Activated T-cell treated with anti-CD3 and anti-CD28 coated beads for 48 hours (primary cell): ENCODE measurements around the gene ANKRD13B.

ENCODE experiments used
- DNase-seq: peaks from one replicate; pipeline ENCODE4 v3.0.0-alpha.2; 2020; ENCODE audit warnings: low read depth

ANKRD13B gene

DNA sequence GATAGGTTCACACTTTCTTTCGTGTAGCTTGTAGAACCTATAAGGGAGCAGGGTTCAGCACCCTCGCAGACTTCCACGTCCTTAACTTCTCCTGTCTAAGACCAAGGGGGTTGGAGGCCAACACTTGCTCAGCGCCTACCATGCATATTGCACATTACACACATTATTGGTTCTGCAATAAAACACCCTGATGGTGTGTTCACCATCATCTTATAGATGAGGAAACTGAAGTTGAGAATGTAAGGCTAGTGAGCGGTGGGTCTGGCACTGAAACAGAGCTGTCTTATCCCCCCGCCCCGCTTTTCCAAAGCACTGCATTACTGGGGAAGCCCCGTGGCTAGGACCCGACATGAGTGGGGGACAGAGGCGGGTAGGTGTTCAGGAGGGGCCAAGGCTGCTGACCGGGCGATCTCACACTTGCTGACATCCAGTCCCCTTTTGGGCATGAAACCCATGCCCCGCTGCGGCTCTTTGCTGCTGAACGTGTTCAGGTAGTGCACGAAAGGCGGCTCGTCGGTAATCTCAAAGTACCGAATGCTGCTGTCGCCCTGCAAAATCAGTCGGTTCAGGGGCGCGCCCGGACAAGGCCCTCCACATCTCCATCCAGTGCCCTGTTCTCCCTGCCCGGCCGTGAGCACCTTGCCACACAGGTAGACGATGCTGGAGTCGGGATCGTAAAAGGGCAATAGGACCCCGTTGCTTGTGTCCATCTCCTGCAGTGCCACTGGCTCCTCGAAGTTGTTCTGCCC lies 23.5 kb downstream of the ANKRD13B start:
- DNase-seq: no peak

GRCh38 chr17:29617125-29617480 lies 24.2 kb downstream of the ANKRD13B start:
- DNase-seq: peak; percentile 93

- peak; percentile 86 for DNase-seq
Measured at GRCh38 chr17:29617481-29618271, 24.7 kb downstream of the ANKRD13B start.

DNA sequence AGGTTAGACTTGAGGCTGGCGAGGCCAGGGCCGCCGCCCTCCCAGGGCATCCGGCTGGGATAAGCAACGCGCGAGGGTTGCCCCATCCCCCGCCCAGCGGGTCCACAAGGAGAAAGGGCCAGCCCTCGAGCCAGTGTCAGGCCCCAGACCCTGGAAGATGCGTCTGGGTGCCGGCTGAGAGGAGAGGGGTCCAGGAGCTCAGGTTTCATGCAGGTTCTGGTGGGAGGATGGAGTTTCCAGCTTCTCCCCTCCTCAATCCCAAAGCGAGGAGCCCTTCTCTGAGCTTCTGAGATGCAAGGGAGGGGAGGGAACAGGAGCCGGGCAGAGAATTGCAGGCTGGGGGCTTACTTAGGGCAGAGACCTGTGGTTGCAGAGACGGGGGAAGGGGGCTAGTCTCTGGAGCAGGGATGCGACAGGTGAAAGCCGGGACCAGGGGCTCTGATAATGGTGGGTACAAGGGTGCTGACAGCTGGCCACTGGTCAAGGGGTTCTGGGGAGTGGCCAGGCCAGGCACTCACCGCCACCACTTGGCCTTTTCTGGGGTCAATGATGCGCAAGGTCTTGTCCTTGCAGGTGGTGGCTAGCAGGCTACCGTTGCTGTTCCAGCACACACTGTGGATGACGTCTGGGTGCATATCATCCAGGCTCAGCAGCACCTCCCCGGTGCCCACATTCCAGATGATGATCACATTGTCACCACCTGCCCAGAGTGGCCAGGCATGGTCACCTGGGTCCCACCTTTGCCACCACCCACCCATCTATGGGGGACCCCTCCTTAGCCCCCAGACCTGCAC lies 25.5 kb downstream of the ANKRD13B start:
- DNase-seq: no peak

GRCh38 chr17:29619251-29619650 lies 26.3 kb downstream of the ANKRD13B start:
- no peak for DNase-seq

DNA sequence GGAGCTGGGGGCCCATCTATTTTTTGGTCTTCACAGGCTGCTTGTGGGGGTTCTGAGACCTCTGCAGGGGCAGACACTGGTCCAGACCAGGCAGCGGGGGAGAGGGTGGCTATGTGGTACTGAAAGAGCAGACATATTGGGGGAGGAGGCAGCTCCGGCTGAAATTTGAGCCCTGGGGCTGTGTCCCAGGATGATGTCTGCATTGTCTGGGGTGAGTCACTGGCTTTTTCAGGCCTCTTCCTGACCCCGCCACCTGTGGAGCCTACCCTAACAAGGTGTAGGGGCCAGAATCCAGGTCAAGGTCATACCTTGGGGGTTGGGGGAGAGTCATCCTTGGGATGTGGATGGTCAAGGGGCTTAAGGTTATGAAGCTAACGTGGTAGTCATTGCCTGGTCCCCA lies 27.3 kb downstream of the ANKRD13B start:
- no peak for DNase-seq

- DNase-seq: no peak
Measured at GRCh38 chr17:29620779-29621500, 28.0 kb downstream of the ANKRD13B start.

DNA sequence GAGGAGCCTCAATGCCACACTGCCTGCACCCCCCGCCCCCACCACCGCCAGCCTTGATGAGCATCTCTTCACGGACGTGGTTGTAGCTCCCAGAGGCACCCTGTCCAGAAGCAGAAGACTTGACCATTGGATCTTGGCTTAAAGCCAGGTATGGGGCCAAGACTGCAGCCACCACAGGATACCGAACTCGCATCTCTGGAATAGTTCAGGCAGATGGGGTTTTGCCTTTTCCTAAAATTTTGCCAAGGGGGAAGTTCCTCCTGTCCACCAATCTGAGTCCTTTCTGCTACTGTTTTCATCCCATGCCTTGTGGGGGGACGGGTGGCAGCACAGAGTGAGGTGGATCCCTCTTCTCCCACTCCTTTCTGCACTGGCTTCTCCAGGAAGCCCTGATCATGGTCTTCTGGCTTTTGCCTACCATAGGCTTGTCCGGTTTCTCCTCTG lies 28.8 kb downstream of the ANKRD13B start:
- DNase-seq: no peak

- peak; percentile 73 for DNase-seq
Measured at GRCh38 chr17:29622337-29623282, 29.7 kb downstream of the ANKRD13B start, which contains the start of gene CORO6. CORO6 (minus strand) TSS chr17:29622912; CDS start chr17:29621421, 1,491 bp downstream.

DNA sequence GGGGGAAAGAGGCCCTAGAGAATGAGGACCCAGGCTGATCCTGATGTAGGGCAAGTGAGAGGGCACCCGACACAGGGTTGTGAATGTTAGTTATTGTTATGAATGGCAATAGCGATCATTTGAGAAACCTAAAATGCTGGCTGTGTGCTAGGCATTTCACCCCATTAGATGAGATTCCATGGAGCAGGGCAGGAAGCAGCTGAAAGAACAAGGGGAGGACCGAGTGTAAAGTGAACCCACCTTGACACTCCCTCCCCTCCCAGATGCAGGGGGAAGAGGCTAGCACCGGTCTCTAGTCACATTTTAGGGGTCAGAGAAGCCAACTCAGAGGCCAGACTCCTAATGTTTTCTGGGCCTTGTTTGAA lies 30.3 kb downstream of the ANKRD13B start:
- no peak for DNase-seq

- no peak for DNase-seq
Measured at GRCh38 chr17:29624586-29624985, 31.7 kb downstream of the ANKRD13B start.

GRCh38 chr17:29625037-29625750 lies 32.3 kb downstream of the ANKRD13B start:
- no peak for DNase-seq

GRCh38 chr17:29627951-29628350 lies 35.0 kb downstream of the ANKRD13B start:
- no peak for DNase-seq

DNA sequence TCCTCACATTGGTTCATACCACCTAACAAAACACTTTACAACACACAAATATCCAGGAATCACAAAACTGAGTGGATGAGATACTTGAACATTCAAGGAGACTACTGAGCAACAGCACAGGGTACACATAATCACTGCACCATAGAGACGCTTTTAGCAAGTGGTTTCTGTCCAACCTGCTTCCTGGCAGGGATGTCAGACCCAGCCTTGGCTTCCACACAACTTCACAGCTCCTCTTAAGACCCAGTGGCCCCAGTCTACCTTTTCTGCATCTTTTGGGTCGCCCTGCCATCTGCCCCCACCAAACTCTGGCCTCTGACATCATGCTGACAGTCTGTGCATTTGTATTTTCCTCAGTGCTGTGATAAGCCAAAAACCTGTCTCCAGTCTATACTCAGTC lies 35.7 kb downstream of the ANKRD13B start:
- no peak for DNase-seq

DNA sequence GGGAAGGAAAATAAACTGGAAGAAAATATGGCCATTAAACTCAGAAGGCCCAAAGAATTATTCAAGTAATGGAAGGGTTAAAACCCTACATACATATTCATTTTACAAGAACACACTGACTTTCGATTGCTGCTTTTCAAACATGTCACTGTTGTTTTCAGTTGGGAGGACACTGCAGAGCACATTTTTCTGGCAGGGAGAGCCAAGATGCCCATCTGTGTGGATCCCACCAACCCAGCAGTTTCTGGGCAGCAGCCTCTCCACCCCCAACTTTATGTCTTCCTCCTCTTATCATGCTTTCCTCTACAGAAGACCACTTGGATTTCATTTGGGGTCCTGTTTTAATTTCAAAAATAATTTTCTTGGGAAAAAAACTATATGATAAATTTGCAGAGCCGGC lies 36.9 kb downstream of the ANKRD13B start:
- no peak for DNase-seq

GRCh38 chr17:29630630-29631193 lies 37.8 kb downstream of the ANKRD13B start:
- no peak for DNase-seq

DNA sequence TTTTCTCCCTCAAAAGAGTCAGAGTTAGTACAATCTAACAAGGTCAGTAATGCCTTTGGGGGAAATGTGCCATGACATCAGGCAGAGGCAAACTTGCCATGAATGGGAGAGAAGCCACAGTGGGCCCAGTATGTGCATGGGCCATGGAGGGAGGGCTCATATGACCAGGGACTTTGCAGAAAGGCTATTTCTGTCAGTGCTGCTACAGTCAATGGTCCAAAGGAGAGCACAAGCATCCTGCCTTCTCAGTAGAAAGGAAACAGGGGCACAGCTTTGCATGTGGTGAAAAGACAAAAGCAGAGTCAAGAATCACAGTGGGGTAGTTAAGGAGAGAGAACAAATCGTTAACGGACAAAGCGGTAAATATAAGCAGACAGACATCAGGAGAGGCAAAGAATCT lies 41.0 kb downstream of the ANKRD13B start:
- DNase-seq: no peak

DNA sequence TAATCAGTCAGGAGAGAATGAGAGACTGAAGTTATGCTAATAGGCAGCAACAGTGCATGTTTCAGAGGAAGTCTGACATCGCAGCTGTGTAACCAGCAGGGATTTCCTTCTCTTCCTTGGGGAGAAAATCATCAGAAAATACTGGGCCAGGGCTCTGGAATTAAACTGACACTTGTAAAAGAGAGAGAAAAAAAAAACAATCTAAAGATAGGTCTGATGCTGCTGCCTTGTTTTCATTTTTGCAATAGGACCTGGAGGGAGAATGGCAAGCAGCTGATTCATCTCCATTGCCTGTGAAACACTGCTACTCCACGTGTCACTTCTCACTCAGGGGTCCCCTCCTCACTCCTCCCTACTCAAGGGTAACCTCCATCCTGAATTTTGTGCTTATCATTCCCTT lies 47.5 kb downstream of the ANKRD13B start:
- DNase-seq: no peak

DNA sequence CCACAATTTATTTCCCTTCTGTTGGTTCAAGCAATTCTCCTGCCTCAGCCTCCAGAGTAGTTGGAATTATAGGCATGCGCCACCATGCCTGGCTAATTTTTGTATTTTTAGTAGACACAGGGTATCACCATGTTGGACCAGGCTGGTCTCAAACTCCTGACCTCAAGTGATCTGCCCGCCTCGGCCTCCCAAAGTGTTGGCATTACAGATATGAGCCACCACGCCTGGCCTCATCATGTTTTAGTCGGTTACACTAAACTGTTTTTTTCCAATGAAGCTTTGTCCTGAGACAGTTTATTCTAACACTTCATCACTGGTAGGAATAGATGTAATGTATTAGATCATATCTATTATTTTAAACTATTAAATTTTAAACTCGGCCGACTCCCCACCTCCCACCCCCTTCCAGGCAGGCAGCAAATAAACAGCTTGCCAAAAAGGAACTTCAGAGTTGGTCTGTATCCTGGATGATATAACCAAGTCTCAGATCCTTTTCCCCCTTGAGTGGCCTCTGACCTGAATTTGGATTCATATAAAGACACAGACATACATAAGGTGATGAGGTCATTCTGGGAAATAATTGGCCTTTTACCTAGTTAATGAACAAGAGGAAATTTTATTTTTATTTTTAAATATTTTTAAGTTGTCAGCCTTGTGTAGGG lies 48.2 kb downstream of the ANKRD13B start:
- no peak for DNase-seq
